Liver (tissue), 3 donors: ENCODE data around the gene AK3.

Experiments
- GABPA ChIP-seq, 2 donors: IDR thresholded peaks in 1 of 2; conservative IDR thresholded peaks in 1 of 2; 2 replicates each; pipeline ENCODE4 v1.6.1; 2016; ENCODE audit warnings: antibody characterized with exemption in 2 of 2, mild to moderate bottlenecking in 1 of 2, moderate library complexity in 1 of 2
- HNF4G ChIP-seq: IDR thresholded peaks from 2 replicates; pipeline ENCODE4 v1.6.1; 2016; ENCODE audit warnings: antibody characterized with exemption
- JUND ChIP-seq, 2 donors: IDR thresholded peaks; 2 replicates each; pipeline ENCODE4 v1.6.1; 2016; ENCODE audit warnings: antibody characterized with exemption in 2 of 2
- MAX ChIP-seq: IDR thresholded peaks from 2 replicates; pipeline ENCODE4 v1.6.1; 2016; ENCODE audit warnings: antibody characterized with exemption
- NR2F2 ChIP-seq: IDR thresholded peaks from 2 replicates; pipeline ENCODE4 v1.6.1; 2016; ENCODE audit warnings: antibody characterized with exemption
- RAD21 ChIP-seq, 2 donors: IDR thresholded peaks; 2 replicates each; pipeline ENCODE4 v1.6.1; 2016; ENCODE audit warnings: antibody characterized with exemption in 2 of 2, mild to moderate bottlenecking in 2 of 2
- RXRA ChIP-seq, 2 donors: IDR thresholded peaks; 2 replicates each; pipeline ENCODE4 v1.6.1; 2017 to 2018; ENCODE audit warnings: antibody characterized with exemption in 2 of 2, mild to moderate bottlenecking in 1 of 2
- SP1 ChIP-seq: IDR thresholded peaks from 2 replicates; pipeline ENCODE4 v1.6.1; 2018; ENCODE audit warnings: antibody characterized with exemption, mild to moderate bottlenecking
- TAF1 ChIP-seq: conservative IDR thresholded peaks from 2 replicates; pipeline ENCODE4 v1.6.1; 2016; ENCODE audit warnings: antibody characterized with exemption, mild to moderate bottlenecking
- ZBTB33 ChIP-seq: IDR thresholded peaks from 2 replicates; pipeline ENCODE4 v1.6.1; 2016; ENCODE audit warnings: antibody characterized with exemption
- TF ChIP-seq, protein P1 (sequence below): fragments of 150-350 bp; IDR thresholded peaks from 2 replicates; pipeline ENCODE4 v1.5.1; 2017; ENCODE audit warnings: improper control_type of control experiment, low read depth, low read length; ENCODE audit not compliant: missing input control
- TF ChIP-seq, protein P2 (sequence below): IDR thresholded peaks from 2 replicates; pipeline ENCODE4 v1.6.1; 2016; ENCODE audit warnings: antibody characterized with exemption, mild to moderate bottlenecking
- donor health status: healthy.
- donor health status: healthy.

- TF ChIP-seq, protein P1, sequence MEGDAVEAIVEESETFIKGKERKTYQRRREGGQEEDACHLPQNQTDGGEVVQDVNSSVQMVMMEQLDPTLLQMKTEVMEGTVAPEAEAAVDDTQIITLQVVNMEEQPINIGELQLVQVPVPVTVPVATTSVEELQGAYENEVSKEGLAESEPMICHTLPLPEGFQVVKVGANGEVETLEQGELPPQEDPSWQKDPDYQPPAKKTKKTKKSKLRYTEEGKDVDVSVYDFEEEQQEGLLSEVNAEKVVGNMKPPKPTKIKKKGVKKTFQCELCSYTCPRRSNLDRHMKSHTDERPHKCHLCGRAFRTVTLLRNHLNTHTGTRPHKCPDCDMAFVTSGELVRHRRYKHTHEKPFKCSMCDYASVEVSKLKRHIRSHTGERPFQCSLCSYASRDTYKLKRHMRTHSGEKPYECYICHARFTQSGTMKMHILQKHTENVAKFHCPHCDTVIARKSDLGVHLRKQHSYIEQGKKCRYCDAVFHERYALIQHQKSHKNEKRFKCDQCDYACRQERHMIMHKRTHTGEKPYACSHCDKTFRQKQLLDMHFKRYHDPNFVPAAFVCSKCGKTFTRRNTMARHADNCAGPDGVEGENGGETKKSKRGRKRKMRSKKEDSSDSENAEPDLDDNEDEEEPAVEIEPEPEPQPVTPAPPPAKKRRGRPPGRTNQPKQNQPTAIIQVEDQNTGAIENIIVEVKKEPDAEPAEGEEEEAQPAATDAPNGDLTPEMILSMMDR: no peak
- TF ChIP-seq TAF1: no peak
- TF ChIP-seq MAX: no peak
- no peak for TF ChIP-seq NR2F2
- no peak for TF ChIP-seq RXRA (IDR thresholded peaks at IDR 0.05)
- TF ChIP-seq, protein P2, sequence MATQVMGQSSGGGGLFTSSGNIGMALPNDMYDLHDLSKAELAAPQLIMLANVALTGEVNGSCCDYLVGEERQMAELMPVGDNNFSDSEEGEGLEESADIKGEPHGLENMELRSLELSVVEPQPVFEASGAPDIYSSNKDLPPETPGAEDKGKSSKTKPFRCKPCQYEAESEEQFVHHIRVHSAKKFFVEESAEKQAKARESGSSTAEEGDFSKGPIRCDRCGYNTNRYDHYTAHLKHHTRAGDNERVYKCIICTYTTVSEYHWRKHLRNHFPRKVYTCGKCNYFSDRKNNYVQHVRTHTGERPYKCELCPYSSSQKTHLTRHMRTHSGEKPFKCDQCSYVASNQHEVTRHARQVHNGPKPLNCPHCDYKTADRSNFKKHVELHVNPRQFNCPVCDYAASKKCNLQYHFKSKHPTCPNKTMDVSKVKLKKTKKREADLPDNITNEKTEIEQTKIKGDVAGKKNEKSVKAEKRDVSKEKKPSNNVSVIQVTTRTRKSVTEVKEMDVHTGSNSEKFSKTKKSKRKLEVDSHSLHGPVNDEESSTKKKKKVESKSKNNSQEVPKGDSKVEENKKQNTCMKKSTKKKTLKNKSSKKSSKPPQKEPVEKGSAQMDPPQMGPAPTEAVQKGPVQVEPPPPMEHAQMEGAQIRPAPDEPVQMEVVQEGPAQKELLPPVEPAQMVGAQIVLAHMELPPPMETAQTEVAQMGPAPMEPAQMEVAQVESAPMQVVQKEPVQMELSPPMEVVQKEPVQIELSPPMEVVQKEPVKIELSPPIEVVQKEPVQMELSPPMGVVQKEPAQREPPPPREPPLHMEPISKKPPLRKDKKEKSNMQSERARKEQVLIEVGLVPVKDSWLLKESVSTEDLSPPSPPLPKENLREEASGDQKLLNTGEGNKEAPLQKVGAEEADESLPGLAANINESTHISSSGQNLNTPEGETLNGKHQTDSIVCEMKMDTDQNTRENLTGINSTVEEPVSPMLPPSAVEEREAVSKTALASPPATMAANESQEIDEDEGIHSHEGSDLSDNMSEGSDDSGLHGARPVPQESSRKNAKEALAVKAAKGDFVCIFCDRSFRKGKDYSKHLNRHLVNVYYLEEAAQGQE: no peak
- no peak for TF ChIP-seq RAD21 (IDR thresholded peaks at IDR 0.05)
- no peak for TF ChIP-seq SP1
- TF ChIP-seq JUND (IDR thresholded peaks at IDR 0.05): no peak
- TF ChIP-seq HNF4G: no peak
- TF ChIP-seq ZBTB33: no peak
- no peak for TF ChIP-seq GABPA (IDR thresholded peaks at IDR 0.05 in 1 of 2, conservative IDR thresholded peaks at IDR 0.05 in 1 of 2)
Observed at GRCh38 chr9:4668604-4669003, 72.4 kb downstream of the AK3 start.
